Activated T-cell treated with anti-CD3 and anti-CD28 coated beads for 48 hours (primary cell): ENCODE data around the gene GTF2E1.
A peak's percentile ranks its signal among the peaks of the same experiment; 100 is the strongest.
"Not testable (repeated sequence)": the region's sequence is repeated elsewhere in the genome, so short reads cannot be mapped to it uniquely, and the experiment has no call there.

ENCODE experiments used
- DNase-seq: peaks from one replicate; pipeline ENCODE4 v3.0.0-alpha.2; 2020; ENCODE audit warnings: low read depth

Gene GTF2E1

DNA sequence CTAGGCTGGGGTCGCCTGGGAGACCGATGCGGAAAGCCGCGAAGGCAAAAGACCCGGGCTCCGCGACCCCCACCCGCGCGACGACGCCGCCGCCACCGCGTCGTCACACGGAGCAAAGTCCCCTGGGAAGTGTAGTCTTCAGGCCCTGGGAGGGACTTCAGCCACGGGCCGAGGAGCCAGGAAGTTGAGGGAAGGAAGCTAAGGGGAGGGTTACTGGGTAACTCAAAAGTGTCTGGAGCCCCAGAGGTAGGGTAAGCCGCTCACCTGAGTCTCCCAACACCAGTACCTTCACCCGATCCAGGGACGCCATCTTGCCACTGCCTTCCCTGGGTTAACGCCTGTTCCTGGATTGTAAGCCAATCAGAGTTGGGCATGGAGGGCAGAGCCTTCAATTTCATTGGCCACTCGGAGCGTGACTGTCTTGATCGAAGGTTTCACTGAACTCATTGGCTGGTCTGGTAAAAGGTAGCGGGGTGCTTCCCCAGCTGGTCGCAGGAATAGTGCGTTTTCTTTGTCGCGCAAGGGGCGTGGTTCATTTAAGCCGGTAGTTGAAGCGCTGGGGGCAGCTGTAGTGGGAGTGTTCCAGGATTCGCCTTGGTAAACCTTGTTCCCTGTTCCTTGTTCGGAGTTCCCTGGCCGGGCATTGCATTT, at the start of gene GTF2E1, which contains the start of gene RABL3:
TSS of gene GTF2E1 (plus strand) at position 547 of the 651 bp plus-strand sequence. CDS start 7,809 bp downstream, outside the sequence.
TSS of gene RABL3 (minus strand) at position 319 of the 651 bp plus-strand sequence. CDS start at position 310, 9 bp downstream.
- DNase-seq = peak; percentile 88

DNA sequence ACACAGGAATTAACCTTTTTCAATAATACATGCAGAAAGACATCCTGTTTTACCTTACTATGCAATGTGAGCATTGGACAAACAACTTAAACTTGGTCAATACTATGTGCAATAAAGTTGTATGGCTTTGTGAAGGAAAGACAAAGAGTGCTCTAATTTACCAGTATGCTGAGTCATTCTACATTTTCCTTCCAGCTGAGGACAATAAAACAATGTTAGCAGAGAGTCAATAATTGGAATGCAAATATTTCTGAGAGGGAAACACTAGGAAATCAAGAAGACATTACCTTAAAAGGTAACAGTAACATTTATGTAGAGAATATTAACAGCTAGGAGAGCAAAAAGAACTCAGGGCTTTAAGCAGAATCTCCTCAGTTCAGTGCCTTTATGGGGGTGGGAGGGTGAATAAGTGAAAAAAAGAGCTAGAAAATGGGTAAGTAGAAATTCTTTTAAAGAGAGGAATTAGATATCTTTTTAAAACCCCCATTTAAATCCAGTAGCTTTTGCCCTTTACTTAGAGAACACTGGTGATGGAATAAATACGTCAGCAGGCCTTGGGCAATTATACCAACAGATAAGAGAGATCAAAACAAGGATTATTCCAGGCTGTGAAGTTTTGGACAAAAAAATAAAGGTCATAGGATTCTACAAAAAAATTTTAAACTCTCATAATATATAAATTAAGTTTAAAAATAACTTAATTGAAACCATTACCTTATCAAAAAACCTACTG, 48.9 kb upstream of the GTF2E1 start:
- no peak for DNase-seq

DNA sequence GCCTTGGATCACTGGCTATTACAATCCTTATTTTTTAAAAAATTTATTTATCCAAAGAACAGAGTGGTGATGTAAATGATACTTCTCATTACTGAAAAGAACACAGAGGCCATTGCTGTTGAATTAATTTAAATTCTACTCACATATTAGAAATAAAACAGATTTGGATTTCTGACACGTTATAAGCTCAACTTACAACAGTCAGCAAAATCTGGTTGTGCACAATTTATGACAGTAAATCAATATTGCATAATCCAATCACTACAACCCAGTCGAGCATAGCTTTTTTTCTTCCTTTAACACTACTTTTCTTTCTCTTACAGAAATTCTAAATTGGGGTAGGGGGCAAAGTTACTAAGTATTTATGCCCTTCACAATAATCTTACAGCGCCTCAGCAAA, 43.2 kb upstream of the GTF2E1 start:
- DNase-seq = no peak

DNA sequence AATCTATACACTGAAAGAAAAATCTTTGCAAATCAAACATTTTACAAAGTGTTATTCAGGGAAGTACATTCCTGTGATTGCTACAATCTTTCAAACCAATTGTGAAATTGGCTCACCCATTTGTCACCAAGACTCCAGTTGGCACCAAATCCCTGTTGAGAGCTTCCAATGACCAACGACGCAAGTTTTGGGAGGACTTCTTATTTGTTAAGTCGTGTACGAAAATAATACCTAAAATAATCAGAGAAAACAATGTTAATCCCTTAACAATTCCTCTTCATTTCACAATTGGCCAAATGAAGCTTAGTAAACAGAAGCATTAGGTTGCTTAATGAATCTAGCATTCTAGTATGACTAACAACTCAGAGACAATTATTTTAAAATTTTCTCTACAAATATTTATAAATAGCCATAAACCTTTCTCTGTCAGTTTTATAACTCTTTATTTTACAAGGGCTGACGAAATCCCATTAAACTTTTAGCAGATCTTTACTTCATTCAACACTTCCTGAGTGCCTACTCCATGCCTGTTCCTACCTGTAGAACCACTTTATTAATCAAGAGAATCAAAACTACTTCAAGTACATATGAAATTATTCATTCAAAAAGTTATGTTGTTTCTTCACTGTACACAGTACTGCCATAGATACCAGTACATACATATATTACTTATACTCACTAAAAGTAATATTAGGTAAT, 36.5 kb upstream of the GTF2E1 start:
- no peak for DNase-seq

DNA sequence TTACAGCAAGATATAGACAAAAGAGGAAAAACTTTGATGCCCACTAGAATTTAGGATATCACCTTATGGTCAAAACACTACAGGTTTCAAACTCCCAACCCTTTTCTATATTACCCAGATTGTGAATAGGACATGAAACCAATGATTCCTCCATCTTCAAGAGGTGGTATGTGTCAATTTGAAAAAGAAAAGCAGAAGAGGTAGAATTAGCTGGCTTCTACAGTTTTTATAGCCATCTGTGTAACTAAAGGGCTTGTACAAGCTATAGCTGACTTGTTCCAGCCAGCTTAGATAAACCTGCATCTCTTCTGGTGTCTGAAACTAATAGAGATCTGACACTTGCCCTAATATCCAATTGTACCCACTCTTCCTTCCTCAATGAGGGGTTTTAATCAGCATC, 35.6 kb upstream of the GTF2E1 start:
- no peak for DNase-seq

DNA sequence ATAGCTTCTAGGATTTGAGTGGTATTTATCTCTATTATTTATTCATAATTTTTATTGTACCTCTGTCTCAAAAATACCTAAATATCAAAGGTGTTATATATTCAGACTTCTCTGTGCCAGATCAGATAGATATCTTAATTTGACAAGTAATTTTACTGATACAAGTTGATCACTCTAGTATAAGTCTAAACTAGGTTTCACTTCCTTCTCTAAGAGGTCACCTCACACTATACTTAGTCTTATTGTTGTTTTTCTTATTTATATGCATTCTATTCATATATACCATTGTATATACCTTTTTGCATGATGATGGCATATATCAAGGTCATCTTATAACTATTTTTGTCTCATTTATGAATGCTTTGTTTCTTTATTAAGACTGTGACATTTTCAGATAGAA, 34.1 kb upstream of the GTF2E1 start:
- DNase-seq = no peak

DNA sequence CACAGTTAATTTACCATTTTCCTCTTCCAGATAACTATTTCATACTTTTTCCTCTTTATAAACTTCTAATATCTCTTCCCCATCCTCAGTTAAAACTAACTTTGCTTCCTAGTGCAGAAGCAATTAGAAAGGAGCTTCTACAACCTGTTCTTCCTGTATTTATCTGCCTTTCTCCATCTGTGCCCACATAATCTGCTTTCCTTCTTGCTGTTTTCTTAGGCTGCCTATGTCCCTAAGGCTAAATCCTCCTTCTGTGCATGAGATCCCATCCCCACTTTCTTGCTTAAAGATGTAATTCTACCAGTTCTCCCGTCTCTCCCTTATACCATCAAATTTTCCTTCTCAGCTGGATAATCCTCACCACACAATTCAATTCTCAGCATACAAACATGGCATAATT, 32.2 kb upstream of the GTF2E1 start:
- DNase-seq = no peak

DNA sequence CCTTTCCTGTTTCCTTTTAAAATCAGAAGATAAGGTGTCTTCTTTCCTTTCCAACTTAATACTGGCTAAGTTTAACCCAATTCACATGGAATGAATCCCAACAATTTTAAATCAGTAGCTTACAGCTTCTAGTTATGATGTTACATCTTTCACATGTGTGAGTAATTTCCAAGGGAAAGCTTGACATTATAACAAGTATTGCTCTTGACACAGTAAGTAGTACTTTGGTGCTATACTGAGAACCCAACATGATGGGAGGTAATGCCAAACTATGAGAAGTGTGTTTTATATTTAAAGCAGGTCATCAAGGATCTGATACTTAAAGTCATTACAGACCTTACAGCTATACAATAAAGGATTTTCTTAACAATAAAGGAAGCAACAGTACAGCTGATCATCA, 29.3 kb upstream of the GTF2E1 start:
- DNase-seq = no peak

DNA sequence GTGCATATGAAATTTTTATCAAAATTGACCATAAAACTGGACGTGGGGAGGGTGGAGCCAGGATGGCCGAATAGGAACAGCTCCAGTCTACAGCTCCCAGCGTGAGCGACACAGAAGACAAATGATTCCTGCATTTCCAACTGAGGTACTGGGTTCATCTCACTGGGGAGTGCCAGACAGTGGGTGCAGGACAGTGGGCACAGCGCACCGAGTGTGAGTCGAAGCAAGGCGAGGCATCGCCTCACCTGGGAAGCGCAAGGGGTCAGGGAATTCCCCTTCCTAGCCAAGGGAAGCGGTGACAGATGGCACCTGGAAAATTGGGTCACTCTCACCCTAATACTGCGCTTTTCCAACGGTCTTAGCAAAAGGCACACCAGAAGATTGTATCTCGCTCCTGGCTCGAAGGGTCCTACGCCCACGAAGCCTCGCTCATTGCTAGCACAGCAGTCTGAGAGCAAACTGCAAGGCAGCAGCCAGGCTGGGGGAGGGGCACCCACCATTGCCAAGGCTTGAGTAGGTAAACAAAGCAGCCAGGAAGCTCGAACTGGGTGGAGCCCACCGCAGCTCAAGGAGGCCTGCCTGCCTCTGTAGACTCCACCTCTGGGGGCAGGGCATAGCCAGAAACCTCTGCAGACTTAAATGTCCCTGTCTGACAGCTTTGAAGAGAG, 23.2 kb upstream of the GTF2E1 start:
- peak; percentile 32 for DNase-seq

DNA sequence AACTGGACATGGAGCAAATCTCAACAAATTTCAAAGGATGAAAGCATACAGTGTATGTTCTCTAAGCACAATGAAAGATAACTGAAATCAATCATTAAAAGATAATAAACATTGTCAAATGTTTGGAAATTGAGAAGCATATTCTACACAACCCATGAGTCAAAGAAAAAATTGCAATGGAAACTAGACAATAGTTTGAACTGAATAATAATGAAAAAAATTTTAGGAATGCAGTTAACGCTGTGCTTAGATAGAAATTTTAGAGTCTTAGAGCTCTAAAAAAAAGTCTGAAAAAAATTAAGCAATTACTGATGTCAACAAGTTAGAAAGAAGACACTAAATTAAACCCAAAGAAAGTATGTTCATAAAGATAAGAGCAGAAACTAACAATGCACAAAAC, 15.8 kb upstream of the GTF2E1 start:
- no peak for DNase-seq

DNA sequence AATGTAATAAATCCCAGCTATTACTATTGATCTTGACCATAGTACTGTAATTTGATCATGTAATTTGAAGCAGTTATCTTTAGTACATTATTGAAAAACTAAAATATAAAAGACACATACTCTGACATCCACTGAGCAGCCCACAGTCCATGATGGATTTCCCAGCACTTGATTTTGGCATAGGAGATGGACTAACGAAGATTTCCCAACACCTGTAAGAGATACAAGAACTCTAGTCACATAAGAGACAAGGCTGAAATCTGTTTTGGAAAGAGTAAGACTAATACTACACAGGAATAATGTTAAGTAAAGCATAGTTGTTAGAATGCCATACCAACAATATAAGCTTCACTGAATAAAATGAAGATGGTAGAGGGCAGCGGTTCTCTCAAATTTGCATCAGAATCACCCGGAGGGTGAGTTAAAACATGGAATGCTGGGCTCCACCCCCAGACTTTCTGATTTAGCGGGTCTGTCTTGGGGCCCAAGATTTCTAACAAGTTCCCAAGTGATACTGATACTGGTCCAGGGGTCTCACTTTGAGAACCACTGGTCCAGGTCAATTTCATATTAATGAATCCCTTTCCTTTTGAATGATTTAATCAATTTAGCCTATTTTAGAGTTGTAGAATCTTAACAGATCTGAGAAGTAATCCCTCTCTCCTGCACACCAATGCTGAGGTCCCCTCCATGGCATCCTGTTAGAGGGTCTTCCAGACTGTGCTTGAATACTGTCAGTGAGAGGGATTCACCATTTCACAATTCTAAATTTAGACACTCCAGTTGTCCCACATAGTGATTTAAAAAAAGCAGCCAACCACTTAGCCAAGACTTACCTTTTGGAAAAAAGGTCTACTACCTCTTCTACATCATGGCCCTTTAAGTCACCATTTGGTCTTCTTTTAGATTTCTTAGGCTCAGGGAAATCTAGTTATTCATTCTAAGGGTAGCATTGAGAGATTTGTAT, 11.7 kb upstream of the GTF2E1 start:
- no peak for DNase-seq

DNA sequence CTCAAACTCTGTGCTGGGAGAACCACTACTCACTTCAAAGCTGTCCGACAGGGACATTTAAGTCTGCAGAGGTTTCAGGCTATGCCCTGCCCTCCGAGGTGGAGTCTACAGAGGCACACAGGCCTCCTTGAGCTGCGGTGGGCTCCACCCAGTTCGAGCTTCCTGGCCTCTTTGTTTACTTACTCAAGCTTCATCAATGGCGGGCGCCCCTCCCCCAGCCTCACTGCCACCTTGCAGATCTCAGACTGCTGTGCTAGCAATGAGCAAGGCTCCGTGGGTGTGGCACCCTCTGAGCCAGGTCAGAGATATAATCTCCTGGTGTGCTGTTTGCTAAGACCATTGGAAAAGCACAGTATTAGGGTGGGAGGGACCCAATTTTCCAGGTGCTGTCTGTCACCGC, 4.5 kb upstream of the GTF2E1 start:
- DNase-seq = not testable (repeated sequence)

DNA sequence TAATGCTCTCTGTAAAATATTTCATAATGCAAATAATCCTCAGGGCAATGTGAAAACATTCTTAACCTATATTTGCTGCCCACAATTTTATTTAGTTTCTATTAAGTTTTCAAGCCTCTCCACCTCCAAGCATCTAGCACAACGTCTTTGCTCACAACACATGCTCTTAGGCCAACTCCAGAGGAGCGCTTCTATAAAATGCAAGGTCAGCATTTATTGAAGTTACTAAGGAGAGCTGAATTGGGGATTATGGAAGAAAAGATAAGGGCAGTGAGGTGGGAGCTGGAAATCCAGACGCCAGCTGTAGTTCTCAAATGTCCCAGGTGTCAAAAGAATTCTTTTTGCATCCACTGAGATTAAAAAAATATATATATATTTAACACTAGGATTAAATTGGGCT, 1.2 kb upstream of the GTF2E1 start:
- no peak for DNase-seq

DNA sequence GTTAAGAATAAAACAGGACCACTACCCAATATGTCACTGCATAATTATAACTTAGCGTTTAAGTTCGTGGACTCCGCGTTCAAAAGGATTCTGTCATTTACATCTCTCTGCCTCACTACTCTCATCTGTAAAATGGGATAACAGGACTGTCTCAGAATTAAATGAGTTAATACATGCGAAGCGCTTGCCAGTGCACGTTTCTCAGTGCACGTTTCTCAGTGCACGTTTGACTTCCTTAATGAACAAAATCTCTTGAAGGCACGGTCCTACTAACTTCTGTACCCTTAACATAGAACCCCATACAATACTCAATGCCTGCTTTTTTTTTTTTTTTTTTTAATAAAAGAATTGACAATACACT, 727 bp upstream of the GTF2E1 start:
- DNase-seq = no peak

DNA sequence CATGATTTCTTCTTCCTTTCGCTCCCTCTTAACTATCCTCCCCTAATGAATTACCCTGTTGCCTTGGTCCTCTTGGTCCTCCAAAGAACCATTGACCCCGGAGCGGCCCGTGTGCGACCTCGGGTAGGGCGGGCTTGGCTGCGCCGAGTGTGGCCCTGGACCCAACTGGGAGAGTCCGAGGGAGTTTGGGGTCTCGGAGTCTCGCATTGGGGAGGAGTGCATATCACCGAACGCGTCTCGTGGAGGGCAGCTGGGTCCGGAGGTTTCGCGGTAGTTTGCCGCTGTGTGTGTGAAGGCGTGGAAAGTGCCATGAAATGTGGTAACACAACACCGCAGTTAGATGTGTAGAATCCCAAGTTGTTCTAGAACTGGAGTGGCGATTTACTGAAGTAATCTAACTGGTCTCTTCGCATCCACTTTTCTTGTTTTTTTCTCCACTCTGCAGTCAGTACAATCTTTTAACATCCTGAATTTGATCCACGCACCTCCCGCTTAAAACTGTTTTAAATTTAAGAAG, 363 bp downstream of the GTF2E1 start:
- peak; percentile 12 for DNase-seq

DNA sequence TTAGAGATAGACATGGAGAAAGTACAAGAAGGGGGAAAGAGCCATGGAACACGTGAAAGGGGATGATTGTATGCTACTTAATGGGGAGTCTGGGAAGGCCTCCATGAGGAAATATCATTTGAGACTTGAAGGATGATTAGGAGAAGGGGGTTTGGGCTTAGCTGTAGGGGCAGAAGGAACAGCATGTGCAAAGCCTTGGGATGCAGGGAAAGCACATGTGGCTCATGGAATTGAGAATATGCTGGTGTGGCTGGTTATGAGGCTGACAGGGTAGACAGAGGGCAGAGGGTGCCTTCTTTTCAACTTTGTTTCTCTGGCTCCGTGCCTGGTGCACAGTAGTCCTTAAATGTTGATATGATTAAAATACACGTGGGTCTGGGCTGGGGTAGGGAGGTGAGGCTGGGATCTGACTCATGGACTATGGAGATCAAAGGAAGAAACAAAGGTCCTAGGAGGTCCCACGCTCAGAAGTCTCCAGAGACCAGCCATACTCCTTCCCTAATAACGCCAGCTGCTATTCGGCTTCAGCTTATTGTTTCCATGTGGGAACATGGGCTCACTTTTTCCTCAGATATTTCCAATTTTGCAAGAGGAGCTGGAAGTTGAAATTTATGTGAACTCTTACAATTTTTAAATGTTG, 1.1 kb downstream of the GTF2E1 start:
- no peak for DNase-seq

DNA sequence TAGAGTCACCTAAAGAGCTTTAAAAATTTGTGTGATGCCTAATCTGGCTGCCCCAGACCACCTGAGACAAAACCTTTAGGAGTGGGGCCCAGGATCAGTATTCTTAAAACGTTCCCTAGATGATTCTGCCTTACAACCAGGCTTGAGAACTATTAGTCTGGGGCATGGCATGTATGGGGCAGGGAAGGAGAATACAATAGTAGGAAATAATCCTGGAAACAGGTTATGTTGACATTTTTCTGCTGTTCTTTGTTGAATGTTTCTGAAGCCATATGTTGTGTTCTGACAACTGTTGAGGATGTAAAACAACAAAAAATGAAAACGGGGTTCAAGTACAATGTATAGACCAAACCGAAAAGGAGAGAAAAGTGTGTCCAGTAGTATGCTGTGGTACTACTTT, 2.9 kb downstream of the GTF2E1 start:
- no peak for DNase-seq

DNA sequence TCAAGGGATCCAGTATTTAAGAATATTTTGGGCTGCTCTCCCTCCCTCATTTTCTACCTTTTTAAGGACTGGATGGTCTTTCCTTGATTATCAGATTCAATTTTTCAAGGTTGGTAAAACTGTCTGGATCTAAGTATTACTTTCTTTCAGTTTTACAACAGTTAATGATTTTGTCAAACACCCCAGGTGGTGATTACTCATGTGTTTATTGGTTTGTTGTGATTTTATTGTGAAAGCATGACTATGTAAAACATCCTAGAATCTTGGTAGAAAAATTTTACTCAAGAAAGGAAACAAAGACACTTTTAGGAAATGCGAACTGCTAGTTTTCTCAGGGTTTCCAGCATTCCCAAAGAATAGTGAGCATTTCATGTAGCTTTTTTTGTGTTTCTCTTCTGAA, 7.3 kb downstream of the GTF2E1 start:
- DNase-seq = no peak

DNA sequence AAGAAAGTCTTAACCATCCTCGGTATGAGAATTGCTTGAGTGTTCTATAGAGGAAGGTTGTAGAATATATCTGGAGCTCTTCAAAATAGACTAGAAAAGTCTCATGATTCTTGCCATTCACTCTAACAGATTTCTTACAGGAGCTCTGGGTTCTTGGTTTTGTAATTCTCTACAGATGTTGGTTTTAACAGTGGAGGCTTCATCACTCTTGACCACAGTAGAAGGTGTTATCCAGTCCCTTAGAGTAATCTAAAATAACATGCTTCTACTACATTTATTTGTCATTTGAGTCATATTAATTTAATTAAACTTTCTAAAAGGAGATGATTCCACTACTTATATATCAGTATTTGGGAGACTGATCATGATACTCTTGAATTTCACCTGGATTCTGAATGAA, 9.7 kb downstream of the GTF2E1 start:
- no peak for DNase-seq

DNA sequence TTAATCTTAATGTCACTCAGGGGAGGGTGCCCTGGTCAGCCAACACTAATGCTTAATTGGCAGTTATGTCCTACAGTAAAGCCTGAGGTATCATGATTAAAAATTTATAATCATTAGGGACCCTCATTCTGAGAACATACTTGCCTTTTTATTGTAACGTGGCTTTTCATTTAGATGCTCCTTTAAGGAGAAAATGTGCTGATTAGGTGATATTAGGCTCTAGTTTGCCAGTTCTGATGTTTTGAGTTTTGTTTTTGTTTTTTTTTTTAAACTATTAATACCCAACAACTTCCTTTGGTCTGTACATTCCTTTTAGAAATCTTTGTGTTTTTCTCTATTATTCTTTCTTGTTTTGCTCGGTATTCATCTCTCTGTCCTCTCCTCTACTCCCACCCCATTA, 10.3 kb downstream of the GTF2E1 start:
- no peak for DNase-seq

DNA sequence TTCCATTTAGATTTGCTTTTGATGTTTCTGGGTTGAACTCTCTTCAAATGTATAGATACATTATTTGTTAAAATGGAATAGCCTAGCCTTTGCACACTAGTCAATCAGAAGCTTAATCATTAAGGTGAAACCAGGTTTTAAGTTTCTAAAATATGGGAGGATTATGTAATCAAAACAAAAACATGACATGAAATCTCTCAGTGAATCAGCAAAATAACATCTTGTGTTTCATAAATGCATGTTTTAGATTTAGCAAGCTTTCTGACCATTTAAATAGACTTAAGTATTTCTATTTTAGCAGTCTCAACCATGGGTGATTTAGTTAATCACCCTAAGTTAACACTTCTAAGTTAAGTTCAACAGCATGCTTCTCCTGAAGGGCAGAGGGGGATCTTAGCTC, 11.3 kb downstream of the GTF2E1 start:
- DNase-seq = no peak
